Germinal center (tissue), 1 donor: ENCODE measurements around the gene SCLY.
"Not testable (repeated sequence)": the region's sequence is repeated elsewhere in the genome, so short reads cannot be mapped to it uniquely, and the experiment has no call there.

Experiments
- DNase-seq: peaks from one replicate; pipeline ENCODE4 v3.0.0; 2012; ENCODE audit warnings: mixed read lengths, low spot score

The SCLY gene

GRCh38 chr2:238060542-238061314 is at the start of gene SCLY:
Gene SCLY, plus strand, starts transcription at chr2:238061001. Its CDS starts 54 bp downstream, at chr2:238061055.
- DNase-seq: peak; percentile 100

GRCh38 chr2:238013806-238014205 is 47.0 kb upstream of the SCLY start:
- DNase-seq: no peak

GRCh38 chr2:238015705-238016104 is 45.1 kb upstream of the SCLY start:
- no peak for DNase-seq

GRCh38 chr2:238016526-238016925 is 44.3 kb upstream of the SCLY start:
- DNase-seq: no peak

GRCh38 chr2:238019962-238020361 is 40.8 kb upstream of the SCLY start:
- no peak for DNase-seq

- DNase-seq: no peak
Observed at GRCh38 chr2:238020816-238021215, 40.0 kb upstream of the SCLY start.

GRCh38 chr2:238021327-238021726 is 39.5 kb upstream of the SCLY start:
- DNase-seq: no peak

- DNase-seq: no peak
Observed at GRCh38 chr2:238022594-238023157, 38.1 kb upstream of the SCLY start.

GRCh38 chr2:238023608-238024007 is 37.2 kb upstream of the SCLY start:
- DNase-seq: no peak

- DNase-seq: no peak
Observed at GRCh38 chr2:238024986-238025385, 35.8 kb upstream of the SCLY start.

GRCh38 chr2:238025741-238026360 is 35.0 kb upstream of the SCLY start:
- DNase-seq: no peak

GRCh38 chr2:238027058-238027457 is 33.7 kb upstream of the SCLY start:
- DNase-seq: no peak

GRCh38 chr2:238027591-238028415 is 33.0 kb upstream of the SCLY start:
- DNase-seq: no peak

GRCh38 chr2:238029853-238030252 is 30.9 kb upstream of the SCLY start:
- no peak for DNase-seq

- no peak for DNase-seq
Observed at GRCh38 chr2:238030422-238031155, 30.2 kb upstream of the SCLY start.

GRCh38 chr2:238031751-238032150 is 29.1 kb upstream of the SCLY start:
- no peak for DNase-seq

- no peak for DNase-seq
Observed at GRCh38 chr2:238032755-238033337, 28.0 kb upstream of the SCLY start.

- not testable (repeated sequence) for DNase-seq
Observed at GRCh38 chr2:238033991-238034390, 26.8 kb upstream of the SCLY start.

GRCh38 chr2:238038203-238038602 is 22.6 kb upstream of the SCLY start:
- DNase-seq: no peak

- DNase-seq: no peak
Observed at GRCh38 chr2:238039151-238039550, 21.6 kb upstream of the SCLY start.

GRCh38 chr2:238039985-238040384 is 20.8 kb upstream of the SCLY start:
- no peak for DNase-seq
